ENCODE data around the gene HPS4. TPM values are rescaled to one million over a fixed set of nuclear protein-coding genes. Genes with fewer than 3 reads are reported as not detected.

The HPS4 gene
- total RNA-seq, 1 experiment from 2014 or later: 40.7 TPM

DNA sequence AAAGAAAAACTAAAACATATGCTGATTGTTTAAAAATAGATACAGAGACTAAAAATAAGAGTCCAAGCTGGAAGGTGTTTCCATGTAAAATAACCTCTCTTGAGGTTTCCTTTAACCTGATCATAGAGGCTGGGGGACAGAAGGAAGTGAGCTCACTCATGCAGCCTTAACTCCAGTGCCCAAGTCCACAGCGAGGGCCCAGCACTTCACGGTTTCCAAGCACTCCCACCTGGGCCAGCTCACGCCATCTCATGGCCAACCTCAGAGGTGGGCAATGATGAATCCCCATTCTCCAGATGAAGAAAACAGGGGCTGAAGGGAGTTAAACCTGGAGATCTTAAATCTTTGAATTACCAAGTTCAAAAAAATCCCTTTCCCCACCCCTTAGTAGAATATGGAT is 43.6 kb upstream of the HPS4 start:
- intact Hi-C loops (cut with micrococcal nuclease; ENCODE audit: unreplicated experiment): no loop called here
- H3K27ac Mint-ChIP-seq (ENCODE audit: unreplicated experiment): no peak overlapping the region
- no TSS peak for BruUV-seq (replicated peaks)
- TF ChIP-seq CTCF (IDR thresholded peaks at IDR 0.05; ENCODE audit: unreplicated experiment): no peak
- CTCF ChIA-PET: no interaction called here
- no peaks in the 10 kb centered on the region for H3K27me3 Mint-ChIP-seq (ENCODE audit: unreplicated experiment)
- H3K36me3 Mint-ChIP-seq (ENCODE audit: insufficient read depth, unreplicated experiment): no peaks in the 10 kb centered on the region
- H3K9me3 Mint-ChIP-seq (ENCODE audit: low read depth, unreplicated experiment): no peaks in the 10 kb centered on the region
- DNase-seq: no peak
- no peak overlapping the region for H3K4me3 Mint-ChIP-seq (ENCODE audit: low read depth, unreplicated experiment)
- no peaks in the 10 kb centered on the region for H3K4me1 Mint-ChIP-seq (ENCODE audit: low read depth, unreplicated experiment)

DNA sequence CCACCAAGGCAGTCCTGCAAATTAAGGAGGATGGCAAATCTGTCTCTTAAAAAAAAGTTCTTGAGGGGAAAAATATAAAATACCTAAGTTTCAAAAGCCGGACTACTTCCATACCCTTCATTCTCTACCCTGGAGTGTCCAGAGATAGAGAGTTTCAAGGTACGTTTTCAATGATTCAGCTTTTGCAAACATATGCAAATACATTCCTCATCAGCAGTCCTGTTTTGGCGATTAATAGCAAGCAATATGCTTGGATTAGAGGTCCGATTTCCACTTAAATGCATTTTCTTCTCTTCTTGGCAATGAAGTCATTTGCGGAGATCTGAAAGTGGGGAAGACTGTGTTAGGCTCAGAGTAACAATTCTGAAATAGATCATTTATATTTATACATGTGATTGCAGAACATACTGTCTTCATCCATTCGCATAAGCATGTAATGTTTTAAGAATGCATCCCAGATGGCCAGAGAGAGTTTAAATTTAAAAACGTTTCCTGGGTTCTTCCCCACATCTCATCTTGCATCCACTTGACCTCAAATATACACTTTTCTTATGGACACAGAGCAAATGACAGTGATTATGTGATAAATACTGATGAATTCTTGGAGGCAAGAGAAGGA is 42.5 kb upstream of the HPS4 start:
- no peak overlapping the region for H3K27ac Mint-ChIP-seq (ENCODE audit: unreplicated experiment)
- H3K9me3 Mint-ChIP-seq (ENCODE audit: low read depth, unreplicated experiment): no peaks in the 10 kb centered on the region
- TF ChIP-seq CTCF (IDR thresholded peaks at IDR 0.05; ENCODE audit: unreplicated experiment): no peak
- no peaks in the 10 kb centered on the region for H3K27me3 Mint-ChIP-seq (ENCODE audit: unreplicated experiment)
- no peak for DNase-seq
- no peaks in the 10 kb centered on the region for H3K36me3 Mint-ChIP-seq (ENCODE audit: insufficient read depth, unreplicated experiment)
- H3K4me3 Mint-ChIP-seq (ENCODE audit: low read depth, unreplicated experiment): no peak overlapping the region
- H3K4me1 Mint-ChIP-seq (ENCODE audit: low read depth, unreplicated experiment): no peaks in the 10 kb centered on the region
- CTCF ChIA-PET: no interaction called here
- no TSS peak for BruUV-seq (replicated peaks)
- intact Hi-C loops (cut with micrococcal nuclease; ENCODE audit: unreplicated experiment): no loop called here

GRCh38 chr22:26524870-26525269 is 41.3 kb upstream of the HPS4 start:
- CTCF ChIA-PET: no interaction called here
- no peaks in the 10 kb centered on the region for H3K9me3 Mint-ChIP-seq (ENCODE audit: low read depth, unreplicated experiment)
- no TSS peak for BruUV-seq (replicated peaks)
- no peak for DNase-seq
- no peaks in the 10 kb centered on the region for H3K4me1 Mint-ChIP-seq (ENCODE audit: low read depth, unreplicated experiment)
- intact Hi-C loops (cut with micrococcal nuclease; ENCODE audit: unreplicated experiment): no loop called here
- no peaks in the 10 kb centered on the region for H3K27me3 Mint-ChIP-seq (ENCODE audit: unreplicated experiment)
- no peak overlapping the region for H3K27ac Mint-ChIP-seq (ENCODE audit: unreplicated experiment)
- no peak for TF ChIP-seq CTCF (IDR thresholded peaks at IDR 0.05; ENCODE audit: unreplicated experiment)
- H3K4me3 Mint-ChIP-seq (ENCODE audit: low read depth, unreplicated experiment): no peak overlapping the region
- H3K36me3 Mint-ChIP-seq (ENCODE audit: insufficient read depth, unreplicated experiment): no peaks in the 10 kb centered on the region

DNA sequence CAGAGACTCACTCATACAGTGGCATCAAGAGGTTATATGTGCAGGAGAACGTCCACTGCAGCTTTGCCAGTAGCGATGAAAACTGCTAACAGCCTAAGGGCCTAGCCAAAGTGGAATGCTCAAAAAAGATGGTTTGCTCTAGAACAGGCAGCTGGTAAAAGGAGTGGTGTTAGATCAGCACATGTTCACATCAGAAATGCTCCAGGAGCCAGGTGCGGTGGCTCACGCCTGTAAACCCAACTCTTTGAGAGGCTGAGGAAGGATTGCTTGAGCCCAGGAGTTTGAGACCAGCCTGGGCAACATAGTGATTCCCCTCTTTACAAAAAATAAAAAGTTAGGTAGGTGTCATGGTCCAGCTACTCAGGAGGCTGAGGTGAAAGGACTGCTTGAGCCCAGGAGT is 39.0 kb upstream of the HPS4 start:
- H3K27ac Mint-ChIP-seq (ENCODE audit: unreplicated experiment): no peak overlapping the region
- no peak for DNase-seq
- no peak for TF ChIP-seq CTCF (IDR thresholded peaks at IDR 0.05; ENCODE audit: unreplicated experiment)
- intact Hi-C loops (cut with micrococcal nuclease; ENCODE audit: unreplicated experiment): no loop called here
- H3K4me1 Mint-ChIP-seq (ENCODE audit: low read depth, unreplicated experiment): no peaks in the 10 kb centered on the region
- no peaks in the 10 kb centered on the region for H3K27me3 Mint-ChIP-seq (ENCODE audit: unreplicated experiment)
- CTCF ChIA-PET: no interaction called here
- H3K9me3 Mint-ChIP-seq (ENCODE audit: low read depth, unreplicated experiment): no peaks in the 10 kb centered on the region
- H3K4me3 Mint-ChIP-seq (ENCODE audit: low read depth, unreplicated experiment): no peak overlapping the region
- peaks cover 7% of the 10 kb centered on the region for H3K36me3 Mint-ChIP-seq (ENCODE audit: insufficient read depth, unreplicated experiment)
- no TSS peak for BruUV-seq (replicated peaks)

Measured in Calu3 (cell line).